D721Med (cell line): ENCODE measurements around the gene EPS8L1.
"Not testable (repeated sequence)": the region's sequence is repeated elsewhere in the genome, so short reads cannot be mapped to it uniquely, and the experiment has no call there.

Experiments
- DNase-seq: peaks from one replicate; pipeline ENCODE4 v3.0.0; 2011; ENCODE audit warnings: low spot score; ENCODE audit not compliant: insufficient read length
- FAIRE-seq: peaks from 2 replicates; lab custom pipeline; 2011; peaks lifted over from hg19 to GRCh38; lab: Jason Lieb, UNC
- TF ChIP-seq, protein P1 (sequence below): IDR thresholded peaks from 2 replicates; pipeline ENCODE4 v1.5.1; 2012; ENCODE audit warnings: mild to moderate bottlenecking, control low read depth; ENCODE audit not compliant: insufficient read depth; ENCODE audit errors: missing control alignments

Gene EPS8L1

DNA sequence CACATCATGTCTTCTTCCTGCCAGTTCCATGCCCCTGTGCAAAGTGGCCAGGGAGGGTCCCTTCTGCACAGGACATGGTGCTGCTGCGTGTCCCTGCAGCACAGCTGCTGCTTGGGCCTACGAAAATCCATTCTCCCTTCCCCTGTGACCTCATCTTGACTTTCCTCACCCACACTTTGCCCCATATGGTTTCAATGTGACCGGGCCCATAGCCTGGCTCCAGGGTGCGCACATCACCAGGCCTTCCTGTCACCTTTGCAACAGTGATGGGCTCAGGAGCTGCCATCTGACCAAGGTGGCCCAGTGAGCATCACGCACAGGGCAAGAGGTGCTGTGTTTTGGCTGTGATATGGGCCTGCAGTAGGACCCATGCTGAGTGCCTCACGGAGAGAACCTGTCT lies 30.9 kb downstream of the EPS8L1 start:
- TF ChIP-seq, protein P1, sequence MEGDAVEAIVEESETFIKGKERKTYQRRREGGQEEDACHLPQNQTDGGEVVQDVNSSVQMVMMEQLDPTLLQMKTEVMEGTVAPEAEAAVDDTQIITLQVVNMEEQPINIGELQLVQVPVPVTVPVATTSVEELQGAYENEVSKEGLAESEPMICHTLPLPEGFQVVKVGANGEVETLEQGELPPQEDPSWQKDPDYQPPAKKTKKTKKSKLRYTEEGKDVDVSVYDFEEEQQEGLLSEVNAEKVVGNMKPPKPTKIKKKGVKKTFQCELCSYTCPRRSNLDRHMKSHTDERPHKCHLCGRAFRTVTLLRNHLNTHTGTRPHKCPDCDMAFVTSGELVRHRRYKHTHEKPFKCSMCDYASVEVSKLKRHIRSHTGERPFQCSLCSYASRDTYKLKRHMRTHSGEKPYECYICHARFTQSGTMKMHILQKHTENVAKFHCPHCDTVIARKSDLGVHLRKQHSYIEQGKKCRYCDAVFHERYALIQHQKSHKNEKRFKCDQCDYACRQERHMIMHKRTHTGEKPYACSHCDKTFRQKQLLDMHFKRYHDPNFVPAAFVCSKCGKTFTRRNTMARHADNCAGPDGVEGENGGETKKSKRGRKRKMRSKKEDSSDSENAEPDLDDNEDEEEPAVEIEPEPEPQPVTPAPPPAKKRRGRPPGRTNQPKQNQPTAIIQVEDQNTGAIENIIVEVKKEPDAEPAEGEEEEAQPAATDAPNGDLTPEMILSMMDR: no peak

DNA sequence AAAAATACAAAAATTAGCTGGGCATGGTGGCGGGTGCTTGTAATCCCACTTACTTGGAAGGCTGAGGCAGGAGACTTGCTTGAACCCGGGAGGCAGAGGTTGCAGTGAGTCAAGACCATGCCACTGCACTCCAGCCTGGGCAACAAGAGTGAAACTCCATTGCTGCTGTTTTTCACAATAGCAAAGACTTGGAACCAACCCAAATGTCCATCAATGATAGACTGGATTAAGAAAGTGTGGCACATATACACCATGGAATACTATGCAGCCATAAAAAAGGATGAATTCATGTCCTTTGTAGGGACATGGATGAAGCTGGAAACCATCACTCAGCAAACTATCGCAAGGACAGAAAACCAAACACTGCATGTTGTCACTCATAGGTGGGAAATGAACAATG lies 31.6 kb downstream of the EPS8L1 start:
- FAIRE-seq, DNase-seq: not testable (repeated sequence)

More for the DNA sequence above, 30.9 kb downstream of the EPS8L1 start:
- no peak for DNase-seq
- FAIRE-seq: no peak

DNA sequence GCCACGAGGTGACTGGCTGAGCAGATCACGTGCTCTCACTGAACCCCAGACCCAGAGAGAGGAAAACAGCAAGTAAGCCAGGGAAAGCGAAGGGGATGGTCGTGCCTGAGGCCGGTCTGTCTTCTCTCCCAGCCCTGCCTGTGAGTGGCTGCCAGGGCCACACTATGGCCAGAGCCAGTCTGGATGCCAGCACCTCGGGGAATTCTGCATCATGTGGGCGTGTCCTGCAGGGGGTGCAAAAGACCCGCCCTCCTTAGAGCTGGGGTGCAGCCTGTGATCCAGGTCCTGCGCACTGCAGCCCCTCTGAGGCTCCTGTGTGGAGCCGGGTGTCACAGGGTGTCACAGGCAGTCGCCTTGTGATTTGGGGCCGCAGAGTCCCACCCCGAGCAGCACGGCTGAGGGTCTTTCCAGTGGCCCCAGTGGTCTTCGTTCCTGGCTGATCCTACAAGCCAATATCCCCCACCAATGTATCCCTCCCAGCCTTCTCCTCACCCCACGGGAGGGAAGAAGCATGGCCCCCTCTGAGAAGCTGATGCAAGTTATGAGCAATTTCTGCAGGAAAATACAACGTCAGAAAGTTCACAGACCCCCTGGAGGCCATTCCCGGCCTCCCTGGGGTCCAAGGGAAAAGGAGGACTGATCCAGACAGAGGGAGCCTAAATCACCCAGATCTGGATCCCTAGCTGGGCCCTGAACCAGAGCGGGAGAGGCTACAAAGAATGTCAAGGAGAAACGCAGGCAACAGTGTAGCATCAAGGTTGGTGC lies 34.0 kb downstream of the EPS8L1 start:
- DNase-seq (no peak), FAIRE-seq (no peak)
- TF ChIP-seq, protein P1: no peak

DNA sequence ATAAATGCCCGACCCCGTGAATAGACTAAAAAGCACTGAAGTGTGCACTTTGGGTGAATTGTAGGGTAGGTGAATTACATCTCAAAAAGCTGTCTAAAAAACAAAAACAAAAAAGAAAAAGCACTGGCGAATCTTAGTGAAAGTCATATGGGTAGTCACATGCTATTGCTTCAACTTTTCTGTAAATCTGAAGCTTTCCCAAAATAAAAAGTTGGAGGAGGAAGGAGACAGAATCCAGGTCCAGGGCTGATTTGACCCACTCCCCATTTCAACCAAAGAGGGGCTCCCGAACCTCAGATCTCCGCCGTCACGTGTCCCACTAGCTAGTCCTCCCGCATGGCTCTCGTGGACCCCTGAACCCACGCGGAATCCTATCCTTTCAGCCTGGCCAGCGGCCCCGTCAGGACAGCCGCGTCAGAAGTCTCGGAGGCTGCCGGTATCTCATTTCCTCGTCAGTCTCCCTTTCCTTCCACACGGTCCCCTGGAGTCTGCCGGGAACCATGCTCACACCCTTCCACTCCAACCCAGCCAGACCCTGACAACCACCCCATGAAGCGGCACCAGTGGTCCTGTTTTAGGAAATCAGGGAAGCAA lies 35.7 kb downstream of the EPS8L1 start:
- FAIRE-seq (no peak), DNase-seq (no peak)
- TF ChIP-seq, protein P1: no peak

DNA sequence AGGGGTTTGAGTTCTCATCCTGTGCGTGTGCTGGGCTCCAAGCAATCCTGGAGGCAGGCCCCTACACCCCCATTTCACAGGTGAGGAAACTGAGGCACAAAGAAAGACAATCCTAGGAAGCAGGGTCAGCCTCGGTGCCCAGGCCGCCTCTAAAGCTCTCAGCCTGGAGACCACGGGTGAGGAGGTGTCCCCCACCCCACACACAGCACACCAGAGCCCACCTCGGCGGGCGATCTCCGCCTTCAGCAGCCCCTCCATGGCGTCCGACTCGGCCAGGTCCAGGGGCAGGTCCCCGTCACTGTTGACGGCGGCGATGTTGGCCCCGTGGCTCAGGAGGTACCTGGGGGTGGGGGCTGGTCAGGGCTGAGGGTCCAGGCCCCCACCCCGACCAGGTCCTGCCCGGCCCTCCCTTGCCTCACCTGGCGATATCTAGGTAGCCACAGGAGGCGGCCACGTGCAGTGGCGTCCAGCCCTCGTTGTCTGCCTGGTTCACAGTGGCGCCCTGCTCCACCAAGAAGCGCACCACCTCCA lies 36.6 kb downstream of the EPS8L1 start:
- no peak for FAIRE-seq
- no peak for DNase-seq
- TF ChIP-seq, protein P1: no peak

DNA sequence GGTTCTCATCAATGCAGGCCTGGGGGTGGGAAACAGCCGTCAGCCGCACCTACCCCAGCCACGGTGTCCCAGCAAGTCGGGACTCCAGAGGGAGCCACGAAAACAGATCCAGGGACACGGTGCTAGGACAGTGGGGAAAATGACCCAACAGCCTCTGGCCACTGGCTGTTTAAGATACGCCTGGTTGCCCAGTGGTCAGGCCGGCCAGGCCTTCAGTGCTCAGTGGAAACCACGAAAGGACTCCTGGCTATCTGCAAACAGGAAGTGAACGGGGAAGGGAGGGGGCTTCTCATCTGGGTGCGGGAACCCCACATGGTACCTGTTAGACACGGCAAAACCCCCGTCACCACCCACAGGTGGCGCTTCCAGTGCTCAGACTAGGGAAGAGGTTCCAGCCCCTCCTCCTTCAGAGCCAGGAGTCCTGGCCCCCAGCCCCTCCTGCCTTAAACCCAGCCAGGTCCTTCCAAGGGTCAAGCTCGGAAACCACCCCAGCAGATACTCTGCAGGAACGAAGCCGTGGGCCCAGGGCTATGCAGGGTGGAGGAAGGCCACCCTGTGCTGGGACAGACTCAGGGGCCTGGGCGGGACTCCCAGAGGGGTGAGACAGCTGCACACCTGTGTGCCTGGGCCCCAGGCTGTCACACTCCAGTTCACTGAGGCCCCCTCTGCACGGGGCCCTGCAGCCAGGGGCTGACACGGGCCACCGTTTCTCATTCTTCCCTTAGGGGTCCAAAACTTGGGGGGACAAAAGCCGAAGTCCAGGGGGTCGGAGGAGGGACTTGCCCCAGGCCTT lies 37.3 kb downstream of the EPS8L1 start:
- TF ChIP-seq, protein P1: no peak
- FAIRE-seq (no peak), DNase-seq (no peak)

DNA sequence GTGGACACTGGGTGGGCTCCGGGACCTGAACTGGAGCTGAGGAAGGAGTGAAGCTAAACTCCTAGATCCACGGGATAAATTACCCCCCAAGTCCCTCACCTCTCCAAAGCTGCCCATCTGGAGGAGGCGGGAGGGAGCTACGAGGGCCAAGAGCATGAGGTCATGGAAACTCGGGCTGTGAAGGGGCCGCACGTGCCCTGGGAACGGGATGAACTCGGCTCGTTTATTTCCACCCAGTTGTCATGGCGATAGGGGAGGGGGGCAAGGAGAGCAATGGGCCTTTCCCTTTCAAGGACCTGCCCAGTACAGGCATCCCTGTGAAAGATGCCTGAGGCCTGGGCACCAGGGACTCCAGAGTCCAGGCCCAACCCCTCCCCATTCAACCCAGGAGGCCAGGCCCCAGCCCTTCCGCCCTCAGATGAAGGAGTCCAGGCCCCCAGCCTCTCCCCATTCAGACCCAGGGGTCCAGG lies 37.9 kb downstream of the EPS8L1 start:
- FAIRE-seq (no peak), DNase-seq (no peak)
- TF ChIP-seq, protein P1: no peak
